HG03378 (cell line): ENCODE results near the gene SPDYE16.
"Not testable (repeated sequence)": the region's sequence is repeated elsewhere in the genome, so short reads cannot be mapped to it uniquely, and the experiment has no call there.

Experiments used
- ATAC-seq: cut with Tn5 transposase; IDR thresholded peaks from one replicate; pipeline ENCODE4 v1.9.1; 2021; ENCODE audit warnings: mild to moderate bottlenecking, moderate library complexity; ENCODE audit not compliant: unreplicated experiment

Gene SPDYE16

GRCh38 chr7:76543197-76543596 is at the start of gene SPDYE16:
Gene SPDYE16, minus strand, starts transcription at chr7:76543297. Its CDS starts 1,838 bp downstream, at chr7:76541459.
- not testable (repeated sequence) for ATAC-seq

- not testable (repeated sequence) for ATAC-seq
Measured at GRCh38 chr7:76592694-76593093, 49.6 kb upstream of the SPDYE16 start.

- ATAC-seq = peak; percentile 88
Measured at GRCh38 chr7:76591602-76592304, 48.7 kb upstream of the SPDYE16 start.

- ATAC-seq = not testable (repeated sequence)
Measured at GRCh38 chr7:76591033-76591432, 47.9 kb upstream of the SPDYE16 start.

- not testable (repeated sequence) for ATAC-seq
Measured at GRCh38 chr7:76588586-76588985, 45.5 kb upstream of the SPDYE16 start.

- not testable (repeated sequence) for ATAC-seq
Measured at GRCh38 chr7:76586585-76587315, 43.7 kb upstream of the SPDYE16 start.

GRCh38 chr7:76583636-76584281 is 40.7 kb upstream of the SPDYE16 start:
- ATAC-seq = not testable (repeated sequence)

- ATAC-seq = not testable (repeated sequence)
Measured at GRCh38 chr7:76582848-76583631, 39.9 kb upstream of the SPDYE16 start.

- not testable (repeated sequence) for ATAC-seq
Measured at GRCh38 chr7:76575919-76576655, 33.0 kb upstream of the SPDYE16 start.

- not testable (repeated sequence) for ATAC-seq
Measured at GRCh38 chr7:76575431-76575830, 32.3 kb upstream of the SPDYE16 start.

- ATAC-seq = not testable (repeated sequence)
Measured at GRCh38 chr7:76572296-76572695, 29.2 kb upstream of the SPDYE16 start.

- ATAC-seq = not testable (repeated sequence)
Measured at GRCh38 chr7:76570324-76570775, 27.3 kb upstream of the SPDYE16 start.

- not testable (repeated sequence) for ATAC-seq
Measured at GRCh38 chr7:76568742-76569141, 25.6 kb upstream of the SPDYE16 start.

GRCh38 chr7:76567753-76568152 is 24.7 kb upstream of the SPDYE16 start:
- ATAC-seq = not testable (repeated sequence)

- ATAC-seq = not testable (repeated sequence)
Measured at GRCh38 chr7:76567311-76567710, 24.2 kb upstream of the SPDYE16 start.

- not testable (repeated sequence) for ATAC-seq
Measured at GRCh38 chr7:76565001-76565400, 21.9 kb upstream of the SPDYE16 start.

- not testable (repeated sequence) for ATAC-seq
Measured at GRCh38 chr7:76561342-76561741, 18.2 kb upstream of the SPDYE16 start.

- ATAC-seq = not testable (repeated sequence)
Measured at GRCh38 chr7:76560157-76560556, 17.1 kb upstream of the SPDYE16 start.

- not testable (repeated sequence) for ATAC-seq
Measured at GRCh38 chr7:76559685-76560084, 16.6 kb upstream of the SPDYE16 start.

- not testable (repeated sequence) for ATAC-seq
Measured at GRCh38 chr7:76551992-76552391, 8.9 kb upstream of the SPDYE16 start.
